ENCODE data around the gene NEUROG2. TPM values are rescaled to one million over a fixed set of nuclear protein-coding genes. Genes with fewer than 3 reads are reported as not detected.

The NEUROG2 gene
- not detected for total RNA-seq

DNA sequence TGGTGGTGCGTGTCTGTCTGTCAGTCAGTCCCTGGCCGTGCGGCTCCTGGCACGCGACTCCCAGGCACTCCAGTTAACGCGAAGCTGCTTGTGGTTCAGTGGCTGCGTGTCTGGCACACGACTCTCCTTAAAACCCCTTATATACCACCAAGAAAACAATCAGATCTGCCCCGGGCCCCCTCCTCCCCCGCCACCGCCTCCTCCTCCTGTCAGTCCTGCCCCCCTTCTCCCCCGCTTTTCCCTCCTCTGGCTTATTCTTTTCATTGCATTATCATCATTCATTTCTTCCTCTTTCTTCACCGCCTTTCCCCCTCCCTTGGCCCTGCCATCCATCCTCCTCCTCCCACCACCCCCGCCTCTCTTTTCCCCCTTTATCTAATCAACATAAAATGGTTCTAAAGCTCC lies at the start of gene NEUROG2:
TSS of gene NEUROG2 (minus strand) at position 115 of the 405 bp plus-strand sequence. CDS start 705 bp downstream, outside the sequence.
- TF ChIP-seq EP300 (IDR thresholded peaks at IDR 0.05): no peak
- no peaks in the 10 kb centered on the region for H3K36me3 ChIP-seq
- no peaks in the 10 kb centered on the region for H3K9me3 ChIP-seq
- peaks cover 100% of the 10 kb centered on the region for H3K27me3 ChIP-seq
- no peak for DNase-seq (ENCODE audit: low spot score in 2 of 2)
- peak within 1 kb of the TSS; percentile 64 for H3K4me3 ChIP-seq
- H3K4me1 ChIP-seq: peaks cover 52% of the 10 kb centered on the region
- WGBS: 2% methylated on average over 10 of the region's 15 CpGs
- H3K27ac ChIP-seq: no peak within 1 kb of the TSS

DNA sequence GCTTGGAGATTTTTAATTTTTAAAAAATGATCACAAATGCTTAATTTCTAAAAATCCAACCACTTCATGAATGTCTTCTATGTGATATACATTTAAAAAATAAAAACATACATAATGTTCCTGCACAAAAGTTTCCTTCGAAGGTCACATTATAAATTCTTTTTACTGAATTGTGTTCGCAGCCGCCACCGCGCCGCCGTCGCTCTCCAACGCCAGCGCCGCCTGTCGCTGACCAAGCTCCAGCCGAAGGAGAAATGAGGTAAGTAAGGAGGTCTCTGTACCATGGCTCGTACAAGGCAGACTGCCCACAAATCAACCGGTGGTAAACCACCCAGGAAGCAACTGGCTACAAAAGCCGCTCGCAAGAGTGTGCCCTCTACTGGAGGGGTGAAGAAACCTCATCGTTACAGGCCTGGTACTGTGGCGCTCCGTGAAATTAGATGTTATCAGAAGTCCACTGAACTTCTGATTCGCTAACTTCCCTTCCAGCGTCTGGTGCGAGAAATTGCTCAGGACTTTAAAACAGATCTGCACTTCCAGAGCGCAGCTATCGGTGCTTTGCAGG lies 48.8 kb upstream of the NEUROG2 start:
- Histone ChIP-seq H3K27ac (no peak overlapping the region), H3K4me1 (no peaks in the 10 kb centered on the region), H3K4me3 (no peak overlapping the region), H3K9me3 (no peaks in the 10 kb centered on the region), H3K36me3 (no peaks in the 10 kb centered on the region), H3K27me3 (no peaks in the 10 kb centered on the region)
- no peak for DNase-seq (ENCODE audit: low spot score in 2 of 2)
- WGBS: 97% methylated on average over 25 of the region's 25 CpGs
- TF ChIP-seq POLR2A (IDR thresholded peaks at IDR 0.05) (no peak), POLR2AphosphoS5 (IDR thresholded peaks at IDR 0.05) (no peak), EP300 (IDR thresholded peaks at IDR 0.05) (no peak)
- TF ChIP-seq, protein P1, sequence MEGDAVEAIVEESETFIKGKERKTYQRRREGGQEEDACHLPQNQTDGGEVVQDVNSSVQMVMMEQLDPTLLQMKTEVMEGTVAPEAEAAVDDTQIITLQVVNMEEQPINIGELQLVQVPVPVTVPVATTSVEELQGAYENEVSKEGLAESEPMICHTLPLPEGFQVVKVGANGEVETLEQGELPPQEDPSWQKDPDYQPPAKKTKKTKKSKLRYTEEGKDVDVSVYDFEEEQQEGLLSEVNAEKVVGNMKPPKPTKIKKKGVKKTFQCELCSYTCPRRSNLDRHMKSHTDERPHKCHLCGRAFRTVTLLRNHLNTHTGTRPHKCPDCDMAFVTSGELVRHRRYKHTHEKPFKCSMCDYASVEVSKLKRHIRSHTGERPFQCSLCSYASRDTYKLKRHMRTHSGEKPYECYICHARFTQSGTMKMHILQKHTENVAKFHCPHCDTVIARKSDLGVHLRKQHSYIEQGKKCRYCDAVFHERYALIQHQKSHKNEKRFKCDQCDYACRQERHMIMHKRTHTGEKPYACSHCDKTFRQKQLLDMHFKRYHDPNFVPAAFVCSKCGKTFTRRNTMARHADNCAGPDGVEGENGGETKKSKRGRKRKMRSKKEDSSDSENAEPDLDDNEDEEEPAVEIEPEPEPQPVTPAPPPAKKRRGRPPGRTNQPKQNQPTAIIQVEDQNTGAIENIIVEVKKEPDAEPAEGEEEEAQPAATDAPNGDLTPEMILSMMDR (IDR thresholded peaks at IDR 0.05): no peak

DNA sequence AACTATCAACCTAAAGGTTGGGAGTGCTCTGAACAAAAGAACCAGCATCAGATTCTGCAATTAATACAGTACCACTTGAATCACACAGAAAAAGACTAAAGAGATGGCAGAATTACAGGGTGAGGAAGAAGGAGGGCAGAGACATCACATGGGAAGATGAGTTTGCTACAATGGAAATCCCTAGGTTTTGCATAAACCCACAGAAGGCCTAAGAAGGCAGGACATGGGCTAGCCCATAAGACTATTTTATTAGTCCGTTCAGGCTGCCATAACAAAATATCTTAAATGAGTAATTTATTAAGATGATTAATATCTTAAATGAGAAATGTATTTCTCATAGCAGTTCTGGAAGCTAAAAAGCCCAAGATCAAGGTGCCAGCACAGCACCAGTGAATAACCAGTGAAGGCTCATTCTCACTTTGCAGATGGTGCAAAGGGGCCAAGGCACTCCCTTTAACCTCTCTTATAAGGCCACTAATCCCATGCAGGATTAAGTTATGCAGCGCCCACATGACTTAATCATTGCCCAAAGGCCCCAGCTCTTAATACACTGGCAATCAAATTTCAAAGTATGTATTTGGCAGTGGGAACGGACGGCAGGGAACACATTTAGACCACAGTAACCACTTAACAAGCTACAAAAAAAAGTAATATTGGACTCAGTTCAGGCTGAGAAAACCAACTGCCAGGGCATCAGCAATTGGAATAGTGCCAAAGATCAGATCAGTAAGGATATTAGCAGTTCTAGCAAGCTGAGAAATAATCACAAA lies 47.6 kb upstream of the NEUROG2 start:
- Histone ChIP-seq H3K27me3 (no peaks in the 10 kb centered on the region), H3K27ac (no peak overlapping the region), H3K4me1 (no peaks in the 10 kb centered on the region), H3K9me3 (no peaks in the 10 kb centered on the region), H3K36me3 (no peaks in the 10 kb centered on the region), H3K4me3 (no peak overlapping the region)
- TF ChIP-seq POLR2AphosphoS5 (IDR thresholded peaks at IDR 0.05) (no peak), EP300 (IDR thresholded peaks at IDR 0.05) (no peak), POLR2A (IDR thresholded peaks at IDR 0.05) (no peak)
- TF ChIP-seq, protein P1 (IDR thresholded peaks at IDR 0.05): no peak
- WGBS: 71% methylated on average over 4 of the region's 4 CpGs
- DNase-seq (ENCODE audit: low spot score in 2 of 2): no peak

DNA sequence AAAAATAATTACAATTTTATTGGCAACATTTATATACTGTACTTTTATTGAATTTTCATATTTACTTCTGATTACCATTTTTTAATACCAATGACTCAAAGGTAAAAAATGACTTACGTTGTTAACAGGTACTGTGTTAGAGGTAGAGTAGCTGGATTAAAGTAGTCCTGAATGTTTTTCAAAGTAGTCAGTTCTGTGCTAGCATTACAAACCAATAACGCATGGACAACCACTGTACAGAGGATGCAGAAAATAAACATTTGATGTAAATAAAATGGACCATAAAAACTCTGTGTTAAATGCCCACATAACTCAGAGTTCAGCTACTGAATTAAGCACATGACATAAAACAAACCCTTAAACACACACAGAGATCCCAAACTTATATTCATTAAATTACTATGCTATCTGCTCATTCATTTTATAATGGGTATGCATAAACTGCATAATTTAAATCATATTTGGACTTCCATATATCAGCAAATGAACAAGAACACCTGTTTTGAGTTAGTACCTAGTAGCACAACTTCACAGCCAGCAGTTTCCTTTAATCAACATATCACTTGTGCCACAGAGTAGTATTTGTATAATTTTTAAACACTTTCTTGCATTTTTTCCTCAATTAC lies 46.4 kb upstream of the NEUROG2 start:
- Histone ChIP-seq H3K27ac (no peak overlapping the region), H3K9me3 (no peaks in the 10 kb centered on the region), H3K4me1 (no peaks in the 10 kb centered on the region), H3K4me3 (no peak overlapping the region), H3K27me3 (no peaks in the 10 kb centered on the region), H3K36me3 (no peaks in the 10 kb centered on the region)
- WGBS: 96% methylated on average over 2 of the region's 2 CpGs
- DNase-seq (ENCODE audit: low spot score in 2 of 2): no peak
- TF ChIP-seq POLR2AphosphoS5 (IDR thresholded peaks at IDR 0.05) (no peak), EP300 (IDR thresholded peaks at IDR 0.05) (no peak), POLR2A (IDR thresholded peaks at IDR 0.05) (no peak)
- TF ChIP-seq, protein P1 (IDR thresholded peaks at IDR 0.05): no peak

DNA sequence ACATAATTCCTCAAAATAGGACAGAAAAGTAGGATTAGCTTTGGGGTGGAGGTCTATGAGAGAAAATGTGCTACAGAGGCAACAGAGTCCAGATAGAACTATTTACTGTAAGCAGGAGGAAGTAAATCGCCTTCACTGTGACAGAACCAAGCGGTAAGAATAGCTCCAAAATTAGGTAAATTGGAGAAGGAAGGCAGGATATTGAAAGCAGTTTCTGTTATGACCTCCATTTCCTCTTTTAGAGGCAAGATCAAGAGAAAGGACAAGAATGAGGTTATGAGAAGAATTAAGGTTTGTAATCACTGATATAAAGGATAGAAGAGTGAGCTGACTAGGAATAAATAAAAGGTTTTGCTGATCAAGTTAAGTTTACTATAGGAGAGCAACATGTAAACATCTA lies 44.1 kb upstream of the NEUROG2 start:
- Histone ChIP-seq H3K36me3 (no peaks in the 10 kb centered on the region), H3K9me3 (no peaks in the 10 kb centered on the region), H3K4me1 (no peaks in the 10 kb centered on the region), H3K27ac (no peak overlapping the region), H3K27me3 (no peaks in the 10 kb centered on the region), H3K4me3 (no peak overlapping the region)
- DNase-seq (ENCODE audit: low spot score in 2 of 2): no peak
- WGBS: 94% methylated on average over 2 of the region's 2 CpGs
- TF ChIP-seq, protein P1 (IDR thresholded peaks at IDR 0.05): no peak
